ENCODE data around the gene ANKRD10. TPM values are rescaled to one million over a fixed set of nuclear protein-coding genes. Genes with fewer than 3 reads are reported as not detected.

Gene ANKRD10
- total and polyA plus RNA-seq, 2 experiments from 2014 or later = 250 to 277 TPM

DNA sequence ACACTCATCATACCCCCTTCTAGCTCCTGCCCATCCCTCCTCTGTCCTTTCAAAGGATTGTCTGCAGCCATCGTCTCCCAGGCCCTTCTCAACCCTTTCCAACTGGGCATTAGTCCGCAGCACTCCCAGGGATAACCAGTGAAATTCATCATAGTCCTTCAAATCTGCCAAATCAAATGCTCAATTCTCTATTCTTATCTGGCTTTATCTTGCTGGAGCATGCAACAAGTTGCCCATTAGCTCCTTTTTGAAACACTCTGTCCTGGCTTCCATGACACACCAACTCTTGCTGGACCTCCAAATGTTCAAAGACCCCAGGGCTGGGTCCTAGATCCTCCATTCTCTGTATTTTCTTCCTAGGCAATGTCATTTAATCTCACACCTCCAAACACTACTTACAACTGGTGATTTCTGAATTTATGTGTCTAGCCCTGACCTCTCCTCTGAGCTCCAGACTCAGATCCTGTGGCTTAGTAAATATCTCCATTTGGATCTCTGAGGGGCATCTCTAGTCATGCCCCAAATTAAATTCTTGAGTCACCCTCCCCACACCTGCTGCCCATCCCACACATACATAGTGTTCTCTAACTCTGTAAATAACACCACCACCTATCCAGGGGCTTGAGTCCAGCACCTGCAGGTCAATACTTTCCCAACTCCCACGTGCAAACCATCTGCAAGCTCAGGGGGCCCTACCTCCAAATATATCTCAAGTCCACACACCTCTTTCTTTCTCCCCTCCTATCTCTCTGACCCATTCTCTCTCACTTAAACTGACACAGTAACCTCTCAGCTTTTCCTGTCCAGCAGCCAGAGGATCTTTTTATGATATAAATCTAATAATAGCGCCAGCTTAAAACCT is 9.1 kb upstream of the ANKRD10 start (continued):
- TF ChIP-seq, protein P1, sequence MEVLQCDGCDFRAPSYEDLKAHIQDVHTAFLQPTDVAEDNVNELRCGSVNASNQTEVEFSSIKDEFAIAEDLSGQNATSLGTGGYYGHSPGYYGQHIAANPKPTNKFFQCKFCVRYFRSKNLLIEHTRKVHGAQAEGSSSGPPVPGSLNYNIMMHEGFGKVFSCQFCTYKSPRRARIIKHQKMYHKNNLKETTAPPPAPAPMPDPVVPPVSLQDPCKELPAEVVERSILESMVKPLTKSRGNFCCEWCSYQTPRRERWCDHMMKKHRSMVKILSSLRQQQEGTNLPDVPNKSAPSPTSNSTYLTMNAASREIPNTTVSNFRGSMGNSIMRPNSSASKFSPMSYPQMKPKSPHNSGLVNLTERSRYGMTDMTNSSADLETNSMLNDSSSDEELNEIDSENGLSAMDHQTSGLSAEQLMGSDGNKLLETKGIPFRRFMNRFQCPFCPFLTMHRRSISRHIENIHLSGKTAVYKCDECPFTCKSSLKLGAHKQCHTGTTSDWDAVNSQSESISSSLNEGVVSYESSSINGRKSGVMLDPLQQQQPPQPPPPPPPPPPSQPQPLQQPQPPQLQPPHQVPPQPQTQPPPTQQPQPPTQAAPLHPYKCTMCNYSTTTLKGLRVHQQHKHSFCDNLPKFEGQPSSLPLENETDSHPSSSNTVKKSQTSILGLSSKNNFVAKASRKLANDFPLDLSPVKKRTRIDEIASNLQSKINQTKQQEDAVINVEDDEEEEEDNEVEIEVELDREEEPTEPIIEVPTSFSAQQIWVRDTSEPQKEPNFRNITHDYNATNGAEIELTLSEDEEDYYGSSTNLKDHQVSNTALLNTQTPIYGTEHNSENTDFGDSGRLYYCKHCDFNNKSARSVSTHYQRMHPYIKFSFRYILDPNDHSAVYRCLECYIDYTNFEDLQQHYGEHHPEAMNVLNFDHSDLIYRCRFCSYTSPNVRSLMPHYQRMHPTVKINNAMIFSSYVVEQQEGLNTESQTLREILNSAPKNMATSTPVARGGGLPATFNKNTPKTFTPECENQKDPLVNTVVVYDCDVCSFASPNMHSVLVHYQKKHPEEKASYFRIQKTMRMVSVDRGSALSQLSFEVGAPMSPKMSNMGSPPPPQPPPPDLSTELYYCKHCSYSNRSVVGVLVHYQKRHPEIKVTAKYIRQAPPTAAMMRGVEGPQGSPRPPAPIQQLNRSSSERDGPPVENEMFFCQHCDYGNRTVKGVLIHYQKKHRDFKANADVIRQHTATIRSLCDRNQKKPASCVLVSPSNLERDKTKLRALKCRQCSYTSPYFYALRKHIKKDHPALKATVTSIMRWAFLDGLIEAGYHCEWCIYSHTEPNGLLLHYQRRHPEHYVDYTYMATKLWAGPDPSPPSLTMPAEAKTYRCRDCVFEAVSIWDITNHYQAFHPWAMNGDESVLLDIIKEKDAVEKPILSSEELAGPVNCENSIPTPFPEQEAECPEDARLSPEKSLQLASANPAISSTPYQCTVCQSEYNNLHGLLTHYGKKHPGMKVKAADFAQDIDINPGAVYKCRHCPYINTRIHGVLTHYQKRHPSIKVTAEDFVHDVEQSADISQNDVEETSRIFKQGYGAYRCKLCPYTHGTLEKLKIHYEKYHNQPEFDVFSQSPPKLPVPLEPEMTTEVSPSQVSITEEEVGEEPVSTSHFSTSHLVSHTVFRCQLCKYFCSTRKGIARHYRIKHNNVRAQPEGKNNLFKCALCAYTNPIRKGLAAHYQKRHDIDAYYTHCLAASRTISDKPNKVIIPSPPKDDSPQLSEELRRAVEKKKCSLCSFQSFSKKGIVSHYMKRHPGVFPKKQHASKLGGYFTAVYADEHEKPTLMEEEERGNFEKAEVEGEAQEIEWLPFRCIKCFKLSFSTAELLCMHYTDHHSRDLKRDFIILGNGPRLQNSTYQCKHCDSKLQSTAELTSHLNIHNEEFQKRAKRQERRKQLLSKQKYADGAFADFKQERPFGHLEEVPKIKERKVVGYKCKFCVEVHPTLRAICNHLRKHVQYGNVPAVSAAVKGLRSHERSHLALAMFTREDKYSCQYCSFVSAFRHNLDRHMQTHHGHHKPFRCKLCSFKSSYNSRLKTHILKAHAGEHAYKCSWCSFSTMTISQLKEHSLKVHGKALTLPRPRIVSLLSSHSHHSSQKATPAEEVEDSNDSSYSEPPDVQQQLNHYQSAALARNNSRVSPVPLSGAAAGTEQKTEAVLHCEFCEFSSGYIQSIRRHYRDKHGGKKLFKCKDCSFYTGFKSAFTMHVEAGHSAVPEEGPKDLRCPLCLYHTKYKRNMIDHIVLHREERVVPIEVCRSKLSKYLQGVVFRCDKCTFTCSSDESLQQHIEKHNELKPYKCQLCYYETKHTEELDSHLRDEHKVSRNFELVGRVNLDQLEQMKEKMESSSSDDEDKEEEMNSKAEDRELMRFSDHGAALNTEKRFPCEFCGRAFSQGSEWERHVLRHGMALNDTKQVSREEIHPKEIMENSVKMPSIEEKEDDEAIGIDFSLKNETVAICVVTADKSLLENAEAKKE (CRISPR knock-in tag; IDR thresholded peaks at IDR 0.05) = no peak
- no peak for TF ChIP-seq POLR2AphosphoS5 (IDR thresholded peaks at IDR 0.05; ENCODE audit: low read depth)
- TF ChIP-seq CREB1 (CRISPR knock-in tag; IDR thresholded peaks at IDR 0.05; ENCODE audit: low read depth) = no peak
- TF ChIP-seq ZNF114 (CRISPR knock-in tag; IDR thresholded peaks at IDR 0.05) = no peak
- TF ChIP-seq NANOG (IDR thresholded peaks at IDR 0.05; ENCODE audit: borderline replicate concordance) = no peak
- TF ChIP-seq ETS1 (IDR thresholded peaks at IDR 0.05) = no peak

GRCh38 chr13:110923086-110923485 is 8.2 kb upstream of the ANKRD10 start:
- Mint-ChIP-seq H3K4me3 (no peak overlapping the region), H3K4me1 (peaks cover 31% of the 10 kb centered on the region), H3K36me3 (ENCODE audit: low read depth) (no peaks in the 10 kb centered on the region), H3K27me3 (ENCODE audit: insufficient read depth, low read depth, poor library complexity) (peaks cover 3% of the 10 kb centered on the region), H3K27ac (no peak overlapping the region), H3K9me3 (no peaks in the 10 kb centered on the region)
- H3K27ac ChIP-seq (ENCODE audit: low read depth) = no peak overlapping the region
- peaks cover 23% of the 10 kb centered on the region for H3K4me1 ChIP-seq (ENCODE audit: insufficient read depth)
- 0 out of 2 replicates have a peak, but pooled peaks cover 2% of the 10 kb centered on the region for H3K9me2 ChIP-seq (ENCODE audit: insufficient read depth)
- H3K4me2 ChIP-seq = no peak overlapping the region
- H3K27me3 ChIP-seq (ENCODE audit: insufficient read depth) = no peaks in the 10 kb centered on the region
- peak overlapping the region; percentile 69; the same call in 1 of the 2 replicates for H2AFZ ChIP-seq
- no peak overlapping the region for H3K4me3 ChIP-seq
- H4K20me1 ChIP-seq (replicated peaks; ENCODE audit: insufficient read depth) = no peaks in the 10 kb centered on the region
- no peak for ATAC-seq
- DNase-seq (ENCODE audit: low spot score) = no peak
- H3K79me2 ChIP-seq (replicated peaks; ENCODE audit: insufficient read depth) = no peaks in the 10 kb centered on the region
- H3K36me3 ChIP-seq (ENCODE audit: insufficient read depth) = no peaks in the 10 kb centered on the region
- TF ChIP-seq ETS1 (IDR thresholded peaks at IDR 0.05) = no peak
- TF ChIP-seq CTCF (conservative IDR thresholded peaks at IDR 0.05; ENCODE audit: low read depth in 2 of 2) = 0 out of 4 replicates have a peak, but pooled peaks of 1 of the 2 experiments have one; percentile 8
- no peak for TF ChIP-seq EZH2phosphoT487 (IDR thresholded peaks at IDR 0.05; ENCODE audit: unreplicated experiment)
- TF ChIP-seq POLR2AphosphoS5 (IDR thresholded peaks at IDR 0.05; ENCODE audit: low read depth) = no peak
- TF ChIP-seq NANOG (IDR thresholded peaks at IDR 0.05; ENCODE audit: borderline replicate concordance) = no peak
- TF ChIP-seq JUNB (IDR thresholded peaks at IDR 0.05; ENCODE audit: unreplicated experiment) = no peak
- TF ChIP-seq EZH2 (IDR thresholded peaks at IDR 0.05; ENCODE audit: low read depth, unreplicated experiment) = no peak
- no peak for TF ChIP-seq STAT1 (IDR thresholded peaks at IDR 0.05; ENCODE audit: unreplicated experiment)
- H3F3A ChIP-seq (replicated peaks; ENCODE audit: low read depth) = 0 out of 2 replicates have a peak, but pooled peaks cover 5% of the 10 kb centered on the region
